GM19035 (cell line): Measurements from ENCODE around the gene CDC42BPA.

Source experiments
- ATAC-seq: cut with Tn5 transposase; IDR thresholded peaks from one replicate; pipeline ENCODE4 v1.9.1; 2021; ENCODE audit not compliant: unreplicated experiment

CDC42BPA gene

GRCh38 chr1:227335242-227336020 is 17.1 kb upstream of the CDC42BPA start:
- no peak for ATAC-seq

- no peak for ATAC-seq
Measured at GRCh38 chr1:227333423-227333822, 15.1 kb upstream of the CDC42BPA start.

- no peak for ATAC-seq
Measured at GRCh38 chr1:227330279-227331076, 12.2 kb upstream of the CDC42BPA start.

GRCh38 chr1:227328405-227329019 is 10.2 kb upstream of the CDC42BPA start:
- ATAC-seq, result no peak

- no peak for ATAC-seq
Measured at GRCh38 chr1:227325156-227325555, 6.9 kb upstream of the CDC42BPA start.

GRCh38 chr1:227323967-227324268 is 5.6 kb upstream of the CDC42BPA start:
- ATAC-seq, result no peak

GRCh38 chr1:227323171-227323966 is 5.1 kb upstream of the CDC42BPA start:
- no peak for ATAC-seq

- no peak for ATAC-seq
Measured at GRCh38 chr1:227322376-227322775, 4.1 kb upstream of the CDC42BPA start.

- no peak for ATAC-seq
Measured at GRCh38 chr1:227321035-227321434, 2.7 kb upstream of the CDC42BPA start.

- no peak for ATAC-seq
Measured at GRCh38 chr1:227320476-227320875, 2.2 kb upstream of the CDC42BPA start.

- ATAC-seq, result no peak
Measured at GRCh38 chr1:227318853-227319607, 738 bp upstream of the CDC42BPA start.

GRCh38 chr1:227317523-227318015 is 723 bp downstream of the CDC42BPA start:
- ATAC-seq, result peak; percentile 7

- no peak for ATAC-seq
Measured at GRCh38 chr1:227317011-227317451, 1.3 kb downstream of the CDC42BPA start.

- no peak for ATAC-seq
Measured at GRCh38 chr1:227316456-227316855, 1.8 kb downstream of the CDC42BPA start.

GRCh38 chr1:227315629-227316346 is 2.5 kb downstream of the CDC42BPA start:
- ATAC-seq, result no peak

GRCh38 chr1:227314014-227314848 is 4.1 kb downstream of the CDC42BPA start:
- ATAC-seq, result no peak

- ATAC-seq, result no peak
Measured at GRCh38 chr1:227312361-227313025, 5.8 kb downstream of the CDC42BPA start.

- ATAC-seq, result no peak
Measured at GRCh38 chr1:227311389-227312001, 6.8 kb downstream of the CDC42BPA start.
